Measurements from ENCODE around the gene NUDT22.

NUDT22 gene

GRCh38 chr11:64207256-64208085, 18.6 kb upstream of the NUDT22 start:
- DNase-seq (ENCODE audit: low spot score), result peak; percentile 74

DNA sequence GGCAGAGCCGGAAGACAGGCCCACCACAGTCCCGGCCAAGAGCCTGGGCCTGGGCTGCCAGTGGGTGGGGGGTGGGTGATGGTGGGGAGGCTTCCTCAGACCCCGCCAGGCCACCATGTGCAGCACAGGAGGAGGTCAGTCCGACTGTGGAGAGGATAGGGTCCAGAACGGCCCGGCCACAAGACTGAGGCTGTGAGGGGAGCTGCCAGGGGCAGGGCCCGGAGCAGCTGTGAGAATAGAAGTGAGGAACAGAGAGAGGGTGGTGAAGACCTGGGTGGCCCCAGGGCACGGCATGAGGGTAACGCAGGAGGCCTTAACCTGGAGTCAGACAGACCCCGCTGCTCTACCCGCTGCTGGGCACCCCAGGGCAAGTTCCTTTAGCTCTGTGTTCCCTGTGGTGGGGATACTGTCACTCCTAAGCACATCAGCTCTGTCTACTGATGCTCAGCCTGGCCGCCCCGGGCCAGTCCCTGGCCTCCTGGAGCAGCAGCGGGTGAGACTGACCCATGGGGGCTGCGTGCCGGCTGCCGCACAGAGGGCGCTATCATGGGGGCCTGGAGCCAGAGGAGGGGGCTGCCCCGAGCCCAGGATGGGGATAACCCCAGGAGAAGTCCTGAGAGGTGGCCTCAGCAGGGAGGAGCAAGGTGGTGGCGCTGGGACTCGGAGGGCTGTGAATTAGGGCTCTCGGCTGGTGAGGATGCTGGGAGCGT, 17.8 kb upstream of the NUDT22 start:
- DNase-seq (ENCODE audit: low spot score), result no peak

DNA sequence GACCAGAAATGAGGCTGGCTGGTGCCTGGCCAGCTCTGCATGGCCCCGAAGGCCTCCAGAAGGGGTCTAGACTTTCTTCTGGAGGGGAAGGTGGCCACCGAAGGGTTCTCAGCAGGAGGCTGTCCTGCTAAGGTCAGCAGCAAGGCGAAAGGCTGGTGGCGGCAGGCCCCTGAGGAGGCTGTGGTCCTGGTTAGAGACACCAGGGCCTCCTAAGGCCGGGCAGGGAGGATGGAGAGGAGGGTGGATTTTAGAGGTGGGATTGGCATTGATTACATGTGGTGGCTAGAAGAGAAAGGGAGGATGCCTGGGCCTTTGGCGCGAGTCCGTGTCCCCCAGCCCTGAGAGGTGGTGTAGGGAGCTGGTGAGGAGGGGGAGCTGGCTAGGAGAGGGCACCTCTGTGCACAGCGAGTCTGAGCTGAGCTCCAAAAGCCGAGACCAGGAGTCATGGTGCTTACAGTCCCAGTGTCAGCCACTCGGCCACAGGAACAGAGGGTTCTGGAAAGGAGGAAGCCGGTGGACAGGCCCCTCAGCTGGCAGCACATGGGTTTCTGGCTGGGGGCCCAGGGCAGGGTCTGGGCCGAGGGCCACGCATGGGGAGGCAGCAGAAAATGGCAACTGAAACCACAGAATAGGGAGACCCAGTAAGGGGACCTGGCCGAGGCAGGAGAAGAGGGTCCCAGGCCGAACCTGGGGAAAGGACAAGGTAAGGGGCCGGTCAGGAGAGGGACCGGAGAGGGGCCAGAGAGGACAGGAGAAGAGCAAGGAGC, 17.1 kb upstream of the NUDT22 start:
- no peak for DNase-seq (ENCODE audit: low spot score)

DNA sequence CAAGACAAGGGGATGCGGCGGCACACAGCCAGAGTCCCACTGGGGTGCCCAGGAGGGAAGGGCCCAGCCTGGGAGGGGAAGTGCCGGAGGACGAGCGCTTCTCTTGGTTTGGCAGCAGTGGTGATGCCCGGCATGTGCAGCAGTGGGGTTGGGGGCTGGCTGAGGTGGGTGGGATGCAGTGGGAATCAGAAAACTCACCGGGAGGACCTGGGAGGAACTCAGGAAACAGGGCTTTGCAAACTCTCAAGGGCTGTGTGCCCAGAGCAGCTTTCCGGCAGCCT, 16.6 kb upstream of the NUDT22 start:
- no peak for DNase-seq (ENCODE audit: low spot score)

DNA sequence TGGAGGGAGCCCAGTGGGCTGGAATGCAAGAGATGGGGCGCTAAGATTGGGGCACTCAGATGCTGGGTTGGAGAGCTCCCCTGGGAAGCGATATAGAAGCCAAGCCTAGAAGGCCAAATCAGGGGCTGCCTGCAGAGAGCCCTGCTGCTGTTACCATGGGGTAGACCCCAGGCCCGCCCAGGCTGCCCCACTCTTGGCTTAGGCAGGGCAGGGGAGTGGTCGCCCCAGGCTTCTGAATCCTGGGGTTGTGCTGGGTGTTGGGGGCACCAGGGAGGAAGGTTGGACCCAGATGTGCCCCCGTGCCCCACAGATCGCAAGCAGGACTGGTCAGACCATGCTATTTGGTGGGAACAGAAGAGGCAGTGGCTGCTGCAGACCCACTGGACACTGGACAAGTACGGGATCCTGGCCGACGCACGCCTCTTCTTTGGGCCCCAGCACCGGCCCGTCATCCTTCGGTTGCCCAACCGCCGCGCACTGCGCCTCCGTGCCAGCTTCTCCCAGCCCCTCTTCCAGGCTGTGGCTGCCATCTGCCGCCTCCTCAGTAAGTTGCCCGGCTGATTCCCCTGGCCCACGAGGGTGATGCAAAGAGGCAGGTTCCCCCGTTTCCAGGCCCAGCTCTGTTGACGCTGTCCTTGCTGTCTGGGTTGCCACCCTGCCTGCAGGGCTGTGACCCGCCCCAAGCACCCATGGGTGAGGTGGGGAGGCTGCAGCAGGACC, 15.6 kb upstream of the NUDT22 start:
- no peak for DNase-seq (ENCODE audit: low spot score)

DNA sequence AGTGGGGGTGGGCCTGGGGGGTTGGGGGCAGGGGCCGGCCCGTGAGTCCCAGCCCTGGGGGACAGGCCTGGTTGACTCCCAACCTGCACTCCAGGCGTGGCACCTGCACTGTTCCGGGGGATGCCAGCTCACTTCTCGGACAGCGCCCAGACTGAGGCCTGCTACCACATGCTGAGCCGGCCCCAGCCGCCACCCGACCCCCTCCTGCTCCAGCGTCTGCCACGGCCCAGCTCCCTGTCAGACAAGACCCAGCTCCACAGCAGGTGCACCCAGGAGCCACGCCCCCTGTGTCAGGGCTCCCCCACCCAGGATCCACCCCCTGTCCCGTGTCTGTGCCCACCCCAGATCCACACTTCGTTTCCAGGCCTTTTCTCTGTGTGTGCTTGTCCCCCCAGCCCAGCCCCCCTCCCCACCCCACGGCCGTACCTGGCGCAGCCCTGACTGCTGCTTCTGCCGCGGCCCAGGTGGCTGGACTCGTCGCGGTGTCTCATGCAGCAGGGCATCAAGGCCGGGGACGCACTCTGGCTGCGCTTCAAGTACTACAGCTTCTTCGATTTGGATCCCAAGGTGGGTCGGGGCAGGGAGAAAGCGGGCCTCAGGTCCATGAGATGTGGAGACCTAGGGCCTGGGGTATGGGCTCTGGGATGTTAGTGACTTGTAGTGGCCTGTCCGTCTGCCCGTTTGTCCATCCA, 14.7 kb upstream of the NUDT22 start:
- no peak for DNase-seq (ENCODE audit: low spot score)

DNA sequence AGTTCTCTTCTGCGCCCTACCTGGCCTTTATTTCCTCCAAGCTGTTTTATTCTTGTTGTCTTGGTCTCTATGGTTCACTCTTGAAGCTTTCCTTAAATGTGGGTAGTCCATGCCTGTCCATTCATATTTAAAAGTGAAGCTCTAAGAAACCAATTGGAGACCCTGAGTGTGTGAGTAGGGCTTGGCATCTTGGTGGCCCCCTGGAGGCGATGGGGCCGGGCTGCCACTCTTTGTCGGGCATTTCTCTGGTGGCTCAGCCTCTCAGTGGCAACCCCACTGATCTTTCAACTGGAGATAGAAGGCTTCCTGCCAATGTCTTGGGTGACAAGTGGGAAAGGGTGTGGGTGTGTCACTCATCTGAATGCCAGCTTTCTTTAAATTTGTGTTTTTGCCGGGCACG, 9.2 kb upstream of the NUDT22 start:
- no peak for DNase-seq (ENCODE audit: low spot score)

GRCh38 chr11:64218628-64219353, 7.3 kb upstream of the NUDT22 start:
- no peak for DNase-seq (ENCODE audit: low spot score)

DNA sequence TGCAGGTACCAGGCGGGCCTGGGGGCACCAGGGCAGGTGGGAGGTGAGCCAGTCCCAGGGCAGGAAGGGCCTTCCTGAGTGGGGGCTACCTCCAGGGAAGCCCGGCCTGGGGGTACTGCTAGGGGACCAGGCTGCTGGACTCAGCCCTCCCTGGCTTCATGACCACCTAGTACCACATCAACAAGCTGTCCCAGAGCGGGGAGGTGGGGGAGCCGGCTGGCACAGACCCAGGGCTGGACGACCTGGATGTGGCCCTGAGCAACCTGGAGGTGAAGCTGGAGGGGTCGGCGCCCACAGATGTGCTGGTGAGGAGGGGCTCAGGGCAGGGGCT, 6.8 kb upstream of the NUDT22 start:
- no peak for DNase-seq (ENCODE audit: low spot score)

- no peak for DNase-seq (ENCODE audit: low spot score)
These were observed 6.3 kb upstream of the NUDT22 start for GRCh38 chr11:64219755-64220154.

DNA sequence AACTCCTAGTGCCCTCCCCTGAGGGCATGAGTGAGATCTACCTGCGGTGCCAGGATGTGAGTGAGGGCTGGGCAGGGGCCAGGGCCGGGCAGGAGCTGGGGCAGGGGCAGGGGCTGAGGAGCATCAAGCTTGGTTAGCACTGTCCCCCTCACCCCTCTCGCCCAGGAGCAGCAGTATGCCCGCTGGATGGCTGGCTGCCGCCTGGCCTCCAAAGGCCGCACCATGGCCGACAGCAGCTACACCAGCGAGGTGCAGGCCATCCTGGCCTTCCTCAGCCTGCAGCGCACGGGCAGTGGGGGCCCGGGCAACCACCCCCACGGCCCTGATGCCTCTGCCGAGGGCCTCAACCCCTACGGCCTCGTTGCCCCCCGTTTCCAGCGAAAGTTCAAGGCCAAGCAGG, 5.8 kb upstream of the NUDT22 start:
- DNase-seq (ENCODE audit: low spot score), result no peak

DNA sequence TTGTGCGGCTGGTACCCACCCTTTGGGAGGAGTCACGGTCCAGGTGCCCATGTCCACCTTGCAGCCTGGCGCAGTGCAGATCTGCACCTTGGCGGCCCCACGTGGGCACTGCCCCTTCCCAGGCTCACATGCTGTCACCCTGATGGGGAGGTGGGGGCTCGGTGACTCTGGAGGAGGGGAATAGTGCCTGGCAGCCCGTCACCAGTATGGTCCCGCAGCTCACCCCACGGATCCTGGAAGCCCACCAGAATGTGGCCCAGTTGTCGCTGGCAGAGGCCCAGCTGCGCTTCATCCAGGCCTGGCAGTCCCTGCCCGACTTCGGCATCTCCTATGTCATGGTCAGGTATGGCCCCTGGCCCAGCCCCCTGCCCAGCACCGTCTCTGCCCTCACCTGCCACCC, 5.3 kb upstream of the NUDT22 start:
- no peak for DNase-seq (ENCODE audit: low spot score)

- DNase-seq (ENCODE audit: low spot score), result no peak
These were observed 3.4 kb upstream of the NUDT22 start for GRCh38 chr11:64222651-64223000.

GRCh38 chr11:64223001-64223651, 2.9 kb upstream of the NUDT22 start:
- no peak for DNase-seq (ENCODE audit: low spot score)

GRCh38 chr11:64224151-64224890, 1.8 kb upstream of the NUDT22 start:
- DNase-seq (ENCODE audit: low spot score), result no peak

DNA sequence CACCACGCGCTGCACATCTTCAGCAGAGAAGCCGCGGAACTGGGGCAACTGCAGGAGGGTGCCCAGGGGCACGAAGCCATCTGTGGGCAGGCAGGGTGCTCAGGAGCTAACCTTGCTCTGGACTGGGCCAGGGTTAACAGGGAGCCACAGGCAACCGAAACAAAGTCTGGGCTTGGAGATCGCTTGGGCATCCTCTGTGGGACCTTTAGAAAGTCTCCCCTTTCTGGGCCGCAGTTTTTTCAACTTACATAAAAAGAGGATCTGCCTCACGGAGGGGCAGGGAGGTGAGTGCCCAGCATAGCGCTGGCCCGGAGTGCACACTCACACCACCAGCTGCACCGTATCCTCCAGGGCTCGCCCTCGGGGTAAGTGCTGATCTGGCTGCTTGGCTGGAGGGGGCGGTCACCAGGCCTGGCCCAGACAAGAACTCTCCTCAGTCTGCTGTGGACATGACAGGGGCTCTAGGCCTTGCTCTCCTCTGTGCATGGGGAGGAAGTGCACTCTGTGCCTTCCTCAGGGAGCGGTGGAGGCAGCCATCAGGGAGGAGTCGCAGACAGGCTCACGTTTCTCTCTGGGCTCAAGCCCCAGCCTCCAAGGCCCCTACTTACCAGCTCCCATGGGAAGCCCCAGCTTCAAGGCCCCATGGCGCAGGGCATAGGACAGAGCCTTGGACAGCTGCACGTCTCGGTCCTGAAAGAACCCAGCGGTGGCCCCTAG, 1.0 kb upstream of the NUDT22 start:
- no peak for DNase-seq (ENCODE audit: low spot score)

DNA sequence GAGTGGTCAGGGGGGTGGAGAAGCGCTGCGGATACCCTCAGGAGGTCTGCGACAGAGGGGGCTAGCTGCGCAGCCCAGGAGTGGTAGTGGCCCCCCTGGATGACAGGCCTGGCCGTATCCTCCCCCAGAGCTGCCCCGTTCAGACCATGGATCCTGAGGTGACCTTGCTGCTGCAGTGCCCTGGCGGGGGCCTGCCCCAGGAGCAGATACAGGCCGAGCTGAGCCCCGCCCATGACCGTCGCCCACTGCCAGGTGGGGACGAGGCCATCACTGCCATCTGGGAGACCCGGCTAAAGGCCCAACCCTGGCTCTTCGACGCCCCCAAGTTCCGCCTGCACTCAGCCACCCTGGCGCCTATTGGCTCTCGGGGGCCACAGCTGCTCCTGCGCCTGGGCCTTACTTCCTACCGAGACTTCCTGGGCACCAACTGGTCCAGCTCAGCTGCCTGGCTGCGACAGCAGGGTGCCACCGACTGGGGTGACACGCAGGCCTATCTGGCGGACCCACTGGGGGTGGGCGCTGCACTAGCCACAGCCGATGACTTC, 505 bp downstream of the NUDT22 start:
- DNase-seq (ENCODE audit: low spot score), result peak; percentile 78

GRCh38 chr11:64227405-64227956, 1.4 kb downstream of the NUDT22 start:
- DNase-seq (ENCODE audit: low spot score), result no peak

Data from germinal center (tissue), 1 donor.